GM12864 (cell line): ENCODE measurements around the gene TRAPPC5.

ENCODE experiments used
- DNase-seq: peaks from one replicate; pipeline ENCODE4 v3.0.0-alpha.2; 2011; ENCODE audit warnings: low read depth
- H3K4me3 ChIP-seq: 2 replicates; pipeline ENCODE4 v1.5.1; 2011; ENCODE audit warnings: mild to moderate bottlenecking, low read depth, low read length, control low read depth
- CTCF ChIP-seq: IDR thresholded peaks from 2 replicates; pipeline ENCODE4 v1.5.1; 2011; ENCODE audit warnings: low read depth, mild to moderate bottlenecking, moderate library complexity, low read length, control low read depth, inconsistent platforms; ENCODE audit errors: missing control alignments

TRAPPC5 gene

GRCh38 chr19:7676376-7676775 lies 4.3 kb upstream of the TRAPPC5 start:
- peak overlapping the region; percentile 11; the same call in 1 of the 2 replicates for H3K4me3 ChIP-seq
- no peak for TF ChIP-seq CTCF
- DNase-seq: no peak

DNA sequence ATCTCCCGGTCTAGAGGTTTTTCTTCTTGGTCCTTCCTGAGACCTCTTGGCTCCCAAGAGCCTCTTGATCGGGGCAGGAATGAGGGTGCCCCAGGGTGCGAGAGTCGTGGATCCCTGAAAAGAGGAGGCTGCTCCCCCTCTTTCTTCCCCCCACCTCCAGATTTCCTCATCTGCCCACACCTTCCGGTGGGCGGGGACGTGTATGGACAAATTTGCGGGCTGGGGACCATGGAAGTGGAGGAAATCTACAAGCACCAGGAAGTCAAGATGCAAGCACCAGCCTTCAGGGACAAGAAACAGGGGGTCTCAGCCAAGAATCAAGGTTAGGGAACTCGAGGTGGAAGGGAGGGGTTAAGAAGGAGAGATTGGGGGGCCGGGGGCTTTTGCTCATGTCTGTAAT lies 3.8 kb upstream of the TRAPPC5 start, which contains the start of gene MCEMP1:
MCEMP1 (plus strand) TSS at position 237 of the 400 bp plus-strand sequence; CDS start at position 268, 31 bp downstream.
- no peak for TF ChIP-seq CTCF
- DNase-seq: no peak
- H3K4me3 ChIP-seq: peak within 1 kb of the TSS; percentile 11; the same call in 1 of the 2 replicates

- no peak for DNase-seq
- no peak overlapping the region for H3K4me3 ChIP-seq
These were observed 2.8 kb upstream of the TRAPPC5 start for GRCh38 chr19:7677669-7678311.

GRCh38 chr19:7678971-7679751 lies 1.5 kb upstream of the TRAPPC5 start:
- peak; percentile 76 for TF ChIP-seq CTCF
- peak; percentile 76 for DNase-seq
- H3K4me3 ChIP-seq: no peak overlapping the region

More at GRCh38 chr19:7677669-7678311, 2.8 kb upstream of the TRAPPC5 start:
- TF ChIP-seq CTCF: no peak

DNA sequence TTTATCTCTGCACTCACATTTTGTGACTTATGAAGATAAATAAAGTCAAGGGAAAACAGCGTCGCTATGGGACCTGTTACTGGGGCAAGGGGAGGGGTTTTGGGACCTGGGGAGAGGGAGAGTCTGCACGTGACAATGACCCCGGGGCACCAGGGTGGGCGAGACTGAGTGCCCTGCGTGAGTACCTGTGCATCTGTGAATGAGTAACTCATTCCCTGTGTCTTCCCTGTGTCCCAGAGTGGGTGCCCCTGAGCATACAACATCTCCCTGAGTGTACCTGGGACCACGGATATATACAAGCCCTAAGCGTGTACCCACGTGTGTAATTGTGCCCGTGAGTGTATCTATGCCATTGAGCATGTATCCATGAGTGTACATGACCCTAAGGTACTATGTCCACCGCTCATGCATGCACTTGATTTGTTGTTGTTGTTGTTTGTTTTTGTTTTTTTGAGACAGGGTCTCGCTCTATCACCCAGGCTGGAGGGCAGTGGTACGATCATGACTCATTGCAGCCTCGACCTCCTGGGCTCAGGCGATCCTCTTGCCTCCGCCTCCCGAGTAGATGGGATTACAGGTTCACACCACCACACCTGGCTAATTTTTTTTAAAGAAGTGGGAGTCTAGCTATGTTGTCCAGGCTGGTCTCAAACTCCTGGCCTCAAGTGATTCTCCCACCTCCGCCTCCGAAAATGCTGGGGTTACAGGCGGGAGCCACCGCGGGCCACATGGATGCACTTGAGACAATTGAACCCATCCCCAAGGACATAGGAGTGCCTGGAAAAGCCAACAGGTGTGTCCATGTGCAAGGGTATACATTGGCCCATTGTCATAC lies 645 bp upstream of the TRAPPC5 start:
- DNase-seq: no peak
- TF ChIP-seq CTCF: no peak
- H3K4me3 ChIP-seq: peak overlapping the region; percentile 98

GRCh38 chr19:7681340-7682174 lies 924 bp downstream of the TRAPPC5 start:
- peak; percentile 71 for DNase-seq
- peak; percentile 72 for TF ChIP-seq CTCF
- H3K4me3 ChIP-seq: peak overlapping the region; percentile 98
